Frontal cortex (tissue), 4 donors: ENCODE measurements around the gene LINGO1. TPM values are rescaled to one million over a fixed set of nuclear protein-coding genes. Genes with fewer than 3 reads are reported as not detected.
A peak's percentile ranks its signal among the peaks of the same experiment; 100 is the strongest.

Source experiments
- DNase-seq, 2 donors: peaks; one replicate each; pipeline ENCODE4 v3.0.0; 2012; ENCODE audit warnings: low spot score in 2 of 2
- FAIRE-seq: peaks from 2 replicates; lab custom pipeline; 2012; peaks lifted over from hg19 to GRCh38; lab: Jason Lieb, UNC
- total RNA-seq: library from RNA; depleted of rRNA; stranded (reverse); fragments of >200 nt; gene quantifications from one replicate; pipeline ENCODE4 v1.2.3, GENCODE V29; 2014
- donor health status: control.
- donor health status: control.
- donor health status: control.

LINGO1 gene
- total RNA-seq, 1 donor from 2014 or later, result 32.6 TPM

DNA sequence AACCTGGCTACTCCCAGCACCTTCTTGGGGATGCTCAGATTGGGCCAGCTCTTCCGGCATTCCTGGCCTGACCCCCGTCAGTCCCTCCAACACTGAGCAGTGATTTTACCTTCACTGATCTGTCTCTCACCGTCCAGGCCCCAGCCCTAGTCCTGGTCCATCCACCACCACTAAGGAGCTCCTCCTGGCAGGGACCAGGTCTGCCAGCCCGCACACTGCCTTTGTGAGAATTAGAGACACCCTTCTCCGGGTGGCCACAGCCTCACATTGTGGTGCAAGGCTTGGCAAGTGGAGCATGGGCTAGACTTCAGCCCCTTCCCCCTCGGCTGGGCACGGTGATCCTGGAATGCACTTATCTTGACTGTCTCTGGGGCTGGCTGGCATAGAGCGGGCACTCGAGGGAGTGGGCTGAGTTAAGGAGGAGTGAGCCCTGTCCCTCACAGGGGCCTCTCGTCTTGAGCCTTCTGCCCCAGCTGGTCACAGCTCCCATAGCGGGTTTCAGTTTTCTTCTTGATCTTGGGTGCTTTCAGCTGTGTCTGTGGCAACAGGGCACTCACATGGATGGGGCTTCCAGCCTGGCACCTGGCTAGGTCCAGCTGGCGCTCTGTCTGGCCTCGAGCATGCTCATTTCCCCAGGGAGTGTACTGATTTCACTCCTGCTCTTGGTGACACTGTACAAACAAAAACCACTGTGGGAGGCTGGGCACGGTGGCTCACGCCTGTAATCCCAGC is 53.9 kb downstream of the LINGO1 start:
- FAIRE-seq, result no peak
- no peak for DNase-seq

GRCh38 chr15:77577366-77577950 is 55.3 kb downstream of the LINGO1 start:
- DNase-seq, result peak; percentile 65 to 76

DNA sequence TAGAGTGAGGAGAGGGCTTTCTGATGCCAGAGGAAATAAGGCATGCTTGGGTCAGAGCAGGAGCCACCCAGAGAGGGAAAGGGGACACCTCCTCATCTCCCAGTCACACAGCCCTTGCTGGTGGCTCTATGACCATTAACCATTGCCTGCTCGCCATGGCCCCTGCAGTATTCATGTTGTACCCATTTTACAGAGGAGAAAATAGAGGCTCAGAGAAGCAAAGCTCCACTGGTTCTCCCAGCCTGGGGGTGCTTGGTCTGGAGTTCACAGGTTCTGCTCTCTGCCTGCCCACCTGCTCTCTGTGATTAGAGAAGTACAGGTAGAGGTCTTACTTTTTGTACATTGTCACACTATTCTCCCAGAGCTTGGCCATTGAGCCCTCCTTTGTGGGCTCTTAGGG is 56.2 kb downstream of the LINGO1 start:
- FAIRE-seq, result no peak
- no peak for DNase-seq

More at GRCh38 chr15:77577366-77577950, 55.3 kb downstream of the LINGO1 start:
- FAIRE-seq, result no peak

DNA sequence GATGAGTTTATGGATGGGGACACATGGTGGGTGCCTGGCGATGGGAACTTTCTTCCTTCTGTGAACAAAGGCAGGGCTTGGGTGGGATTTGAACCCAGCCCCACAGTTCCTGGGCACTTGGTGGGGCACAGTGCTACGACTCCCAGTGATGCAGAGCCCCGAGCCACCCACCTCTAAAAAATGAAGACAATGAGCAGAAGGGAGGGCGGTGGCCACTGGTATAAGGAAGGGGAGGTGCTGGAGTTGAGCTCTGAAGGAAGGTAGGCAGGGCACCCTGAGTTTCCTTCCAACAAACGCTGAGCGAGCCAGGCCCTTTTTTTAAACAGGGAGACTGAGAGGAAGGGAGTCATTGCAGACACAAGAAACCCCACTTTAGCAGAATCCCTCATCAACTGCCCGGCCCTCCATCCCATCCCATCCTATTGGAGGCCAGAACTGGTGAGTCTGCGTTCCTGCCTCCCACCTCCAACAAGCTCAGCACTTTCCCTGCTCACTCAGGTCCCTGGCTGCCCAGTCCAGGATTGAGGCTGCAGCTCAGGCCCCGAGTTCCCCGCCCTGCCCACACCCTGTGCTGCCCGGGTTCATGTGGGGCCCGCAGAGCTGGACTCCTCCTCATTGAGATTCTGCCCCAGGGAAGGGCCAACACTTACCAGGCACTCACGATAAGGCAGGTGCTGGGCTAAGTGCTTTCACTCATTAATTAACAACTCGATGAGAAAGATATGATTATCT is 57.3 kb downstream of the LINGO1 start:
- FAIRE-seq (no peak), DNase-seq (no peak)

DNA sequence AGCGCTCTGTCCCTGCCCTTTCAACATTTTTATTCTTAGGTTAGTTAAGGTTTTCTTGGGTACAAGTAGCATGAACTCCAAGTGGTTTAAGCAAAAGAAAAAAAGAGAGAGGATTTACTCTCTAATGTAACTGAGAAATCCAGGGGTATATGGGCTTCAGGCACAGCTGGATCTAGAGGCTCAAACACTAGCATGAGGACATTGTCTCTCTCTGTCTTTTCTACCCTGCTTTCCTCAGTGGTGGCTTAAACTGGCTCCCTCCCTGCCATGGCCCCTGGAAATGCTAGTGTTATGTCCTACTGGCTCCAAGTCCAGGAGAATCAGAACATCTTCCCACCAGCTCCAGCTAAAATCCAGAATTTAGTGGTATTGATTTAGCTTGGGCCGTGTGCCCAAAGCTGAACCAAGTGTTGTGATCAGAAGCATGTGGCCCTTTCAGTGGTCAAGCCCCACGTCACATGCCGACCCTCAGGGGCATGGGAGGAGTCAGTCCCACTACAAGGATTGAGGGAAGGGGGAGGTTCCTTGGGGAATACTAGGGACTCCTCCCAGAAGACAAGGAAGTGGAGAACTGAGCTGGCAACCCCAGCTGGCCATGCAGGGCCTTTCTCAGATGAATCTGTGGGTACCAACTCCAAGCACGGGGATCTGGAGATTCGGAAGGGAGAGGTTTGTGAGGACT is 58.0 kb downstream of the LINGO1 start:
- no peak for FAIRE-seq

DNA sequence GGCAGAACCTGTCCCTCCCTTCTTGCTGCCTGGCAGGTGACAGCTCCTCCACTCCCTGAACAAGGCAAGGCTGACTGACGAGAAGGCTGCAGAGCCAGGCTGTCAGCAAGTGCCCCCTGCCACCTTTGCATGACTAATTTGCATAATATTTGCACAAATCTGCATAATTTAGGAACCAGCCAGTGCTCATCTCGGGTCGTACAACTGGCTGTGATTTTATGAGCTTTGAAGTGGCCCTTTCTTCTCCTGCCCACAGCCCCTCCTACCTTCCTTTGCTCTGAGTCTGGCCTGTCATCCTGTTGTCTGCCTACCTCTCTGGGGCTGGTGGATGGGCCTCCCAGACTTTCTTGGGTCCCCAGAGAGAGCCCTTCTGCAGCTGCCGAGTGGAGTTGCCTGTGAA is 58.9 kb downstream of the LINGO1 start:
- no peak for DNase-seq

More for the DNA sequence above, 58.0 kb downstream of the LINGO1 start:
- no peak for DNase-seq

DNA sequence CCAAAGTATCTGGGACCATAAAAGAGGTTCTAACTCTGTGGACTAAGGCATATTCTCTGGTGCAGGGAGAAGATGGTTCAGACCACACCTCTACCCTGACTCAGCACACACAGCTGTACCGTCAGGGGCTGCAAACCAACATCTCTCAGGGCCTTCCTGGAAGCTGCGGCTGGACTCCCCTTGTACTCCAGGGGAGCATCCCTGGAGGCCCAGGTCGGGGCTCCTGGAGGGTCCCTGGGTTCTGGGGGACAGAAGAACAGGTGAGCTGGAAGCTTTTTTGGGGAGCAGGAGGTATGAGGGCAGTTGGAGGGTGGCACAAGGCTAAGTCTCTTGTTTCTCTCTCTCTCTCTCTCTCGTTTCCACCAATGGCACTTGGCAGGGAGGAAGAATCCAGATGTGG is 60.5 kb downstream of the LINGO1 start:
- DNase-seq (no peak), FAIRE-seq (no peak)

More for the DNA sequence above, 58.9 kb downstream of the LINGO1 start:
- no peak for FAIRE-seq

DNA sequence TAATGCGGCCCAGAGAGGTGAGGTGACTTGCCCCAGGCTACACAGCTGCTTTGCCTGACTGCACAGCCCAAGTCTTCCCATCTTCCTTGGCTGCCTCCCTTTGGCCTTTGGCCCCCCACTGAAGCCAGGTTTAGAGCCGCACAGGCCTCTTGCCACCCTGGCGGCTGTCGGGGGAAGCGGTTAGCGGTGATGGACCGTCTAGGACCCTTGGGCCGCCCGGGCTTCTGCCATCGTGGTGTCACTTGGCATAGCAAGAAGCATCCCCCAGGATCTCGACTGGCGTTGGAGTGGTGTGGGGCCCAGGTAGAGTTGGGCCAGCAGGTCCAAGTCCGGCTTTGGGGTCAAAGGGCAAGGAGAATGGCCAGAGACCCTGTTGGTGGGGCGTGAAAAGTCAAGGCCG is 61.0 kb downstream of the LINGO1 start:
- FAIRE-seq, result no peak

DNA sequence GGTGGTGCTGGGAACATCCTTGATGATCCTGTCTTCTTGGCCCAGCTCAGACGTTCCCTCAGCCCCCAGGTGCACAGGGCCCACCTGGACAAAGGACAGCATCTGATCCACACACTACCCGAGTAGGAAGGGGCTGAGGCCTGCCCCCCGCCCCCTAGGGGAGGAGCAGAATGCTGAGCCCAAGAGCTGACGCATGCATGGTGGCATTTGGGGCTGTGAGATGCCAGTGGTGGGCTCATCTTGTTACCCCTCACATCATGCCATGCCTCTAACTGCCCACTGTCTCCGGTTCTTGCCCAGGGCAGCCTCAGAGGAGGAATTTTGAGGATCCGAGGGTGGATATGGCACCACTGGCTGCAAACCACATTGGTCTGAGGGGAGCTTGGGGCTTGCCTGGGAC is 61.5 kb downstream of the LINGO1 start:
- DNase-seq, result no peak
- FAIRE-seq, result no peak

More for the DNA sequence above, 61.0 kb downstream of the LINGO1 start:
- DNase-seq, result no peak

DNA sequence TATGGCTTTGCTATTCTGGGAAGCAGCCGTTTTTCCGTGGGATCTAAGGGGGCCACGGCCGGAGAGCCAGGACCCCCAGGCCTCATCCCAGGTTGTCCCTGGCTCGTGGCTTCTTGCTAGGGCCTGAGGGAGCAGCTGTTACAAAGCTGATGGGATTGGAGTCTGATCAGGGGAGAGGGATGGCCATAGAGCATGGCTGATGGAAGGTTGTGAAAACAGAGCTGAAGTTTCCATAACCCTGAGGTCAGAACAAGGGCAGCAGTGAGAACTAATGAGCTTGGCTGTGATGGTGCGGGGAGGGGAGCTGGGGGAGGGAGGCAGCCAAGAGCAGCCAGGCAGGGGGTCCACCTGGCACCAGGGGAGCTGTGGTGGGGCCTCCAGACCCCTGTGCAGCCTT is 63.0 kb downstream of the LINGO1 start:
- no peak for FAIRE-seq
- no peak for DNase-seq

DNA sequence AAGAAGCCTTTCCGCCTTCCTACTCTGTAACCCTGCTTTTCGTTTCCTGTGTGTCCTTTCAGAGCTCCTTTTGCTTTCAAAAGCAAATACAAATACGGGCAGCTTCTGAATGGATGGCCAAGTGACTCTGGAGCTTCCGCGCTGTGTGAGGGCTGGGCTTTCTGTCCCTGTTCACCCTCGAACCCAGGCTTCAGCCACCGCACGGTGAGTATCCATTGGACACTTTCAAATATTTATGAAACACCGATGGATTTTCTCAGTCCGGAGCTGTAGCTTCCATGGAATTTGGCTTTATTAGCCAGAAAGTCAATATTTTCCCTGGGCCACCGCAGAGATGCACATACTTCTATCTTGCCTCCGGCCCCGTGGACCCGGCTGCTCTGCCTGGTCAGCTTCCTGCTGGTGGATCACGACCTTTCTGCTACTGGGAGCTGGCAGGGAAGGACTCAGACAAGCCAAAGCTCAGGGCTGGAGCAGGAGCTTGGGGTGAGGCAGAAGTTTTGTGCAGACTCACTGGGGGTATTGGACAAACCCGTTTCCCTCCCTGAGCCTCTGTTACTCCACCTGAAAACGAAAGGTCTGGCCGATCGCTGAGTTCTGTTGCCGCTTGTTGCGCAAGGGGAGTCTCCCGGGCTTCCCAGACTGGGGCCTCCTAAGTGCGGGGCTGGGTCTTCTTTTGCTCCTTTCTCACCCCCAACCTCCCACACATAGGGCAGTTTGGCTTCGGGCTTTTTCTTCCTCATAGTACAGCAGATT is 63.6 kb downstream of the LINGO1 start:
- DNase-seq (no peak), FAIRE-seq (no peak)

DNA sequence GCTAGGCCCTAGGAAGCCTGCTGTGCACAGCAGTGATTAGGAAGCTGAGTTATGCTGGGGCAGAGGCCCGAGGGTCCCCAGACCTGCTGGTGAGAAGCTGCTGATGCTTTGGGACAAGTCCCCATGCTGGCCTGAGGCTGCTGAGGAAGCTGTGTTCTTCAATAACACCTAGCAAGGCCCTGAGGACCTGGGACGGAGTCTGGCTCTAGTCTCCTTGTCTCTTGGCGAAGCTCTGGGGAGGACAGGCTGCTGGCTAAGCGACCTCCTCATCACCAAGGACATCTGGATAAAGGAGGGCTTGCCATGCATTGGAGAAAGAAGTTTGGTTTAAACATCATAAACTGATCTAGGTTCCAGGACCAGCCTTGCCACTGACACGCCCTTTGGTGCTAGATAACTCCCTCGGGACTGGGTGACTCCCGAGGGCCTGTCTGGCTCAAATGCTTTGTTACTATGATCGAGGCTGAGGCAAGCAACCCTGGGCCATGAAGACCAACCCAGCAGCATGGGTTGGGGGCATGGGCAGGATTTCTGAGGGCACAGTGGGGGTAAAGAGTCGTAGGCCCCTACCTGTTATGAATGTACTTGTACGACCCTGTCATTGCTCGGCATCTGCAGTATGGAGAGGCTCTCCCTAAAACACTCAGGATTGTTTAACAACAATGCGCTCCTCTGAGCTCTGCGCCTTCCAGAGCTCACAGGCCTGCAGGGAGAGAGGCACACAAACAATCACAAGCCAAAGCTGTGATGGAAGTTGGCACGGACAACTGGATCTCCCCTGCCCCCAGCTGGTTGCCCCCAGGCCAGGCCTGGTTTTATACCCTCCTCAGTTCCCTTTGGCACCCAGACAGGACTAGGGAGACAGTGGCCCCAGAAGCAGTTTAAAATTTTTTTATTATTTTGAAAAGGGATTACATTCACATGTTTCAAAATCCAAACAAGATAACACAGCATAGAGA is 64.4 kb downstream of the LINGO1 start:
- DNase-seq (no peak), FAIRE-seq (no peak)

DNA sequence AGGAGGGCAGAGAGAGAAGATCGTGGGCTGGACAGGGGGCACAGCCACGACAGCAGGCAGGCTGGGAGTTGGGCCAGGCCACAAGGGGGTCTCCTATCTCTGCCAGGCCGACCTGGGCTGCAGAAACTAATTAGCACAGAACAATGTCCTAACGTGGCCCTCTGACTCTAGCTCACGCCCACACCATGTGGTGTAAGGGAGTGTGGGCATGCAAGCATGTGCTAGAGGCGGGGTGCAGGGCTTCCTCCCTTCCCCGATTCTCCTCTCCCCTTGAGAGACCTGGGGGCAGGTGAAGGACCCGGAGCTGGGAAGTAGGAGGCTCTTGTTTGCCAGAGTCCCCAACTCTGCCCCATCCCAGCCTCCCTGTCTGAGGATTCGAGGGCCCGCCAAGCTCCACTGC is 65.5 kb downstream of the LINGO1 start:
- DNase-seq, result no peak
- no peak for FAIRE-seq

GRCh38 chr15:77566092-77566491 is 66.6 kb downstream of the LINGO1 start:
- FAIRE-seq (no peak), DNase-seq (no peak)

DNA sequence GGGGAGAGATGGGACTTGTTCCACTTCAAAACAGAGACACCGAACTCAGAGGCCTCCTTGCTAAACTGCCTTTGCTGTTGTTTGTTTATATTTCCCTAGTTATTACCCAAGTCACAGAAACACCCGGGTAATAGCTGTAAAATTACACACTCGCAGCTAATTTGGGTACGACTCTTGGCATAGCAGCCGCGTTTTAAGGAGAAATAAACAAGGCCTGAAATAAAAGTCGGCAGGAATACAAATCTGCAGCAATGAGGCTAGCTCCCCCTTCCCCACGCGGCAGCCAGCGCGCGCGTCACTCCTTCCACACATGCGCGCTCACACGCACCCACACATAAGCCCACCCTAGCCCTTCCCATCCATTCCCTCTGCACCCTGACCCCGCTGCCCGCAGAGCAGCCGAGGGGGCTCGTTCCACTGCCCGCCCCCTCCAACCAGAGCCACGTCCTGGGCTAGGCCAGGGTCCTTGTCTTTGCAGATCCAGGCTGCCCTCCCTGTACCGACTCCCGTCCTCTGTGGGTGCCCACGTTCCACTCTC is 67.3 kb downstream of the LINGO1 start:
- no peak for DNase-seq
- FAIRE-seq, result no peak

DNA sequence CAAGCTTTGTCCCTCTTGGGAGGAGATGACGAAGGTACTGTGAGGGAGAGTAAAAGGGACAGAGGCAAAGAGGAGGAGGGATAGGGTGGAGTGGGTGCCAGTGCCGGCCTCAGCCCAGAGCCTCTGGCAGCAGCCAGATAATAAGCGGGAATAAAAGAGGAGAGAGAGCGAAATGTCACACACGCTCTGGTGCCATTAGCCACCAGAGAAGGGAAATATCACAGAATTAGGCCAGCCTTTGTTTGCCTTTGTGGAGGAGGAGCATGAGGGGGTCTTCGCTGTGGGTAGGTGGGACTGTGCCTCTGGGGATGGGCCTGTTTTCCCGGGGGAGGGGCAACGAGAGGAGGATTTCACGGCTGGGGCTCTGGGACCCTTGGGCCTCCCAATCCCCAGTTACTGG is 67.8 kb downstream of the LINGO1 start:
- FAIRE-seq (no peak), DNase-seq (no peak)

- no peak for FAIRE-seq
- DNase-seq, result no peak
These were observed 68.4 kb downstream of the LINGO1 start for GRCh38 chr15:77564341-77564740.

DNA sequence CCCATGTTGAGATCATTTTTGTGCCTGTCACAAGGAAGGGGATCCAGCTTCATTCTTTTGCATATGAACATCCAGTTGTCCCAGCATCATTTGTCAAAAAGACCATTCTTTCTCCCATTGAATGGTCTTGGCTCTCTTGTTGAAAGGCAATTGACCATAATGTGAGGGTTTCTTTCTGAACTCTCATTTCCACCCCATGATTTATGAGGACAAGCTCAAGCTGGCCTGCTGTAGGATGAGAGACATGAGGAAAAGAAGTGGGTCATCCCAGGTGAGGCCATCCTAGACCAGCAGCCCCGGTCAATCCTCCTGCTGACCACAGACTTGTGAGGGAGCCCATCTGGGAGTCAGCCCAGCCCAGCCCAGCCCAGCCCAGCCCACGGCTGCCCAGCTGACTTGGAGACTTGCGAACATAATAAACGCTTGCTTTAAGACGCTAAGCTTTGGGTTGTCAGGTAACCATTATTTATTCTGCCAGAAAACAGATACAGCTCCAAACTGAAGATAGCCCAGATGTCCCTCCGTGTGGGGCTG is 69.0 kb downstream of the LINGO1 start:
- FAIRE-seq (no peak), DNase-seq (no peak)
